ENCODE measurements around the gene STRIT1.

Gene STRIT1

DNA sequence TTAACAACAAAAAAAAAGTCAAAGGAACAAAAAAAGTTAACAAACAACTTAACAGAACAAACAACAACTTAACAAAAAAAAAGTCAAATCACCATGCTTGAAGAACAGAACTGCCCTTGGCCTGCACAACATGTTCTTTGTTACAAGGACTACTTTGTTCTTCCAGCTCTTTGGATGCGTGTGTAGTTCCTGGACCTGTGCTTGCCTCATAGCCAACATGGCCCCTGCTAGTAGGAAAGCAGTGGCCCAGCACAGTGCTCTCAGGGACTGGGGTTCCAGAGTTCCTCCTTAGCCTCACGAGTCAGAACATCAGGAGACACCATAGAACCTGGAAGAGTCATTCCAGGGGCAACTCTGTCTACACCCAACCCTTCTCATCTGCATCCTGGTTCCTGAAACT, 10.9 kb upstream of the STRIT1 start:
- TF ChIP-seq, protein P1, sequence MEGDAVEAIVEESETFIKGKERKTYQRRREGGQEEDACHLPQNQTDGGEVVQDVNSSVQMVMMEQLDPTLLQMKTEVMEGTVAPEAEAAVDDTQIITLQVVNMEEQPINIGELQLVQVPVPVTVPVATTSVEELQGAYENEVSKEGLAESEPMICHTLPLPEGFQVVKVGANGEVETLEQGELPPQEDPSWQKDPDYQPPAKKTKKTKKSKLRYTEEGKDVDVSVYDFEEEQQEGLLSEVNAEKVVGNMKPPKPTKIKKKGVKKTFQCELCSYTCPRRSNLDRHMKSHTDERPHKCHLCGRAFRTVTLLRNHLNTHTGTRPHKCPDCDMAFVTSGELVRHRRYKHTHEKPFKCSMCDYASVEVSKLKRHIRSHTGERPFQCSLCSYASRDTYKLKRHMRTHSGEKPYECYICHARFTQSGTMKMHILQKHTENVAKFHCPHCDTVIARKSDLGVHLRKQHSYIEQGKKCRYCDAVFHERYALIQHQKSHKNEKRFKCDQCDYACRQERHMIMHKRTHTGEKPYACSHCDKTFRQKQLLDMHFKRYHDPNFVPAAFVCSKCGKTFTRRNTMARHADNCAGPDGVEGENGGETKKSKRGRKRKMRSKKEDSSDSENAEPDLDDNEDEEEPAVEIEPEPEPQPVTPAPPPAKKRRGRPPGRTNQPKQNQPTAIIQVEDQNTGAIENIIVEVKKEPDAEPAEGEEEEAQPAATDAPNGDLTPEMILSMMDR (IDR thresholded peaks at IDR 0.05): no peak
- no peak overlapping the region for H3K4me3 ChIP-seq (ENCODE audit: low read depth in 1 of 2, low read length in 1 of 2)
- no peaks in the 10 kb centered on the region for H3K27me3 ChIP-seq
- no peaks in the 10 kb centered on the region for H3K9me3 ChIP-seq
- no peak overlapping the region for H3K27ac ChIP-seq
- no peaks in the 10 kb centered on the region for H3K36me3 ChIP-seq
- no peaks in the 10 kb centered on the region for H3K4me1 ChIP-seq (ENCODE audit: control insufficient read depth in 1 of 2, insufficient read depth in 1 of 2, low read depth in 1 of 2, low read length in 1 of 2)

DNA sequence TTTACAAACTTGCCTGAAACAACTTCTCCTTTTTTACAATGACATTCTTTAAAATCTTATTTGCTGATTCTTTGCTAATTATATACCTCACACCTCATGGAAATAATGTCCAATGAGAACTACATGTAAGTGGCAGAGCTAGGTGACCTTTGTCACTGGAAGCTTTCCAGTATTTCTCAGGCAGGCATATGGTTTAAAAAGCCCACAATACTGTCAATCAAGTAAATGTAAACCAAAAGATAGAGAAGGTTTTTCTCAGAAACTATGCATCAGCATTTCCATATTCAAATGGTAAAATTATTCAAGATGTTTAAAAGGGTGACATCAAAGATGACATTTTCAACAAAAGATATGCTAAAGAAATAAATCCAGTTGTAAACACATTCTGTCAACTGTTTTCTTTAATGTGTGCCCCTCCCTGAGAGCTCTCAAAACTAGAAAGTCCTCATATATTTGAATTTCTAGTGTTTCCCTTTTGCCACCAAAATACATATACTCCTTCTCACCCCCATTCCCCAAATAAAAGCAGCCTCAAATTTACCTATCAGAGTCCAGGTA, 10.1 kb upstream of the STRIT1 start:
- TF ChIP-seq, protein P1 (IDR thresholded peaks at IDR 0.05): no peak
- Histone ChIP-seq H3K9me3 (no peaks in the 10 kb centered on the region), H3K4me1 (ENCODE audit: control insufficient read depth in 1 of 2, insufficient read depth in 1 of 2, low read depth in 1 of 2, low read length in 1 of 2) (no peaks in the 10 kb centered on the region), H3K27ac (no peak overlapping the region), H3K36me3 (no peaks in the 10 kb centered on the region), H3K27me3 (no peaks in the 10 kb centered on the region), H3K4me3 (ENCODE audit: low read depth in 1 of 2, low read length in 1 of 2) (no peak overlapping the region)

GRCh38 chr3:155302891-155303290, 9.4 kb upstream of the STRIT1 start:
- Histone ChIP-seq H3K9me3 (no peaks in the 10 kb centered on the region), H3K4me1 (ENCODE audit: control insufficient read depth in 1 of 2, insufficient read depth in 1 of 2, low read depth in 1 of 2, low read length in 1 of 2) (no peaks in the 10 kb centered on the region), H3K27ac (no peak overlapping the region), H3K36me3 (no peaks in the 10 kb centered on the region), H3K4me3 (ENCODE audit: low read depth in 1 of 2, low read length in 1 of 2) (no peak overlapping the region), H3K27me3 (no peaks in the 10 kb centered on the region)
- TF ChIP-seq, protein P1 (IDR thresholded peaks at IDR 0.05): no peak

GRCh38 chr3:155302481-155302880, 9.0 kb upstream of the STRIT1 start:
- Histone ChIP-seq H3K9me3 (no peaks in the 10 kb centered on the region), H3K4me3 (ENCODE audit: low read depth in 1 of 2, low read length in 1 of 2) (no peak overlapping the region), H3K4me1 (ENCODE audit: control insufficient read depth in 1 of 2, insufficient read depth in 1 of 2, low read depth in 1 of 2, low read length in 1 of 2) (no peaks in the 10 kb centered on the region), H3K27me3 (no peaks in the 10 kb centered on the region), H3K27ac (no peak overlapping the region), H3K36me3 (no peaks in the 10 kb centered on the region)
- TF ChIP-seq, protein P1 (IDR thresholded peaks at IDR 0.05): no peak

DNA sequence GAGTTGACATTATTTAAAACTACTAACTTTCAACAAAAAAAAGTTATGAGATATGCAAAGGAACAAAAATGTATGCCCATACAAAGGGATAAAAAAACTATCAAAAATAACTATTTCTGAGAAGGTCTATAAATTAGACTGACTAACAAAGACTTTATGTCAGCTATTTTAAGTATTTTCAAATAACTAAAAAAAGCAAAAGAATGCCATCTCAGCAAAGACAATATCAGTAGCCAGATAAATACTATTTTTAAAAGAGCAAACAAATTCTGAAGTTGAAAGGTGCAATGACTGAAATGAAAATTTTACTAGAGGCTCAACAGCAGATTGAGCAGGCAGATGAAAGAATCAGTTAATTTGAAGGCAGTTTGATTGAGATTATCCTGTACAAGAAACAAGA, 3.6 kb upstream of the STRIT1 start:
- TF ChIP-seq, protein P1 (IDR thresholded peaks at IDR 0.05): no peak
- Histone ChIP-seq H3K9me3 (no peaks in the 10 kb centered on the region), H3K27me3 (no peaks in the 10 kb centered on the region), H3K27ac (no peak overlapping the region), H3K4me1 (ENCODE audit: control insufficient read depth in 1 of 2, insufficient read depth in 1 of 2, low read depth in 1 of 2, low read length in 1 of 2) (no peaks in the 10 kb centered on the region), H3K36me3 (no peaks in the 10 kb centered on the region), H3K4me3 (ENCODE audit: low read depth in 1 of 2, low read length in 1 of 2) (no peak overlapping the region)

DNA sequence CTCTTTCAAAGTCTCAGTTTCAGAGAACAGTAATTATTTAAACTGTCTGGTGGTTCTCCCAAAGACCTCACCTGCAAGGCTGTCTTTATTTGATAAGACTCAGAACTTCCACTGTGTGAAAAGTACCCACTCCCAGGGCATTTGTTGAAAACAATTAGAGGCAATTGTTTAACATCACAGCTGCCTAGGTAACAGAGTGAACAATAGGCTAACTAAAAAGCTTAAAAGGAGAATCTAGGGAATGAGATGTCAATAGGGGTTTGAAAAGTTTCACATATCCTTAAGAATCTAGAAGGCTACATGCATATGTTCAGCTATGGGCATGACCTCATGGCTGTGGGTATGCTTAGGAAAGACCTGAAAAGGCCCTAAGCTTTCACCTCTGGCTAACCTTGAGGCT, 2.9 kb upstream of the STRIT1 start:
- Histone ChIP-seq H3K9me3 (no peaks in the 10 kb centered on the region), H3K27ac (no peak overlapping the region), H3K36me3 (no peaks in the 10 kb centered on the region), H3K4me3 (ENCODE audit: low read depth in 1 of 2, low read length in 1 of 2) (no peak overlapping the region), H3K27me3 (no peaks in the 10 kb centered on the region), H3K4me1 (ENCODE audit: control insufficient read depth in 1 of 2, insufficient read depth in 1 of 2, low read depth in 1 of 2, low read length in 1 of 2) (no peaks in the 10 kb centered on the region)
- TF ChIP-seq, protein P1 (IDR thresholded peaks at IDR 0.05): no peak

Data from neutrophil (primary cell).